Caki2 (cell line): Measurements from ENCODE around the gene TRIP12. TPM values are rescaled to one million over a fixed set of nuclear protein-coding genes. Genes with fewer than 3 reads are reported as not detected.
A peak's percentile ranks its signal among the peaks of the same experiment; 100 is the strongest.
"Not testable (repeated sequence)": the region's sequence is repeated elsewhere in the genome, so short reads cannot be mapped to it uniquely, and the experiment has no call there.

Source experiments
- DNase-seq: peaks from one replicate; pipeline ENCODE4 v3.0.0-alpha.2; 2015; ENCODE audit warnings: low read depth
- in situ Hi-C: cut with HindIII; loops from 2 replicates; pipeline ENCODE4 v1.10.0; 2016; ENCODE audit warnings: low sequenced_read_pairs, low pct_unique_long_range_greater_than_20kb, mixed read lengths
- total RNA-seq: library from RNA; depleted of rRNA; stranded (reverse); fragments of >200 nt; shearing (Covaris generic); gene quantifications from 2 replicates; pipeline ENCODE4 v1.2.3, GENCODE V29; 2014; ENCODE audit warnings: low replicate concordance

Gene TRIP12
- total RNA-seq, 1 experiment from 2014 or later, result 21.3 TPM

DNA sequence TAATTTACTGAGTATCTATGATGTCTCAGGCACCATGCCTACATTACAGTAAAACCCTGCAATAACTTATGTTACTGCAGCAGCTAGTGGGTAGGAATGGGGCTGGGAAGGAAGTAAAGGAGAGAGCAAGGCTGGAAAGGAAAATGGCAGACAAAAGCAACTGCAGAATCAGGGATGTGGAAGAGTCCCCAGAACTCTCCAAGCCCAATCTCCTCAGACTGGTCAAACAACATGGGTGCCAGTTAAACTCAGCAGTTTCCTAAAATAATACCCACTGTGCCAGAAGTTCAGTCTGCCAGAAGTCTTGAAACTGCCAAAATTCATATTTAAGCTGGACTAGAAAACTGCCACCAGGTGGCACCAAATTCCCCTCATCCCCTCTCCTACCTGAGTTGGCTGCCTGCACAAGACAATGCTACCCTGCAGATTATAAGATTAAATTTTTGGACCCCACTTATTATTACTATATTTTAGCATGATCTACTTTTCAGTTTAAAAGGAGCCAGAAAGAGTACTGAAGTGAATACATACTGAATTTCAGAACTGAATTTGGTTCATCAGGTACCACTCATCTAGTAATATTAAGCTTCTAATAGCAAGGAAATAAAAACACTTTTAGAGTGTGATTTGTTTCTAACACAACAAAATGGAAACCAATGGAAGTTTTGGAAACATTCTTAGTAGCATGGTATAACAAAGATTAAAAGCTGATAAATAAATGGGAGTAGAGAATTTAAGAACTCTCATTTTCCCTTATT, 120.6 kb downstream of the TRIP12 start:
- in situ Hi-C loops, result no loop called here
- peak; percentile 26 for DNase-seq

- no peak for DNase-seq
- in situ Hi-C loops, result no loop called here
These were observed 123.2 kb downstream of the TRIP12 start for GRCh38 chr2:229798446-229799155.

DNA sequence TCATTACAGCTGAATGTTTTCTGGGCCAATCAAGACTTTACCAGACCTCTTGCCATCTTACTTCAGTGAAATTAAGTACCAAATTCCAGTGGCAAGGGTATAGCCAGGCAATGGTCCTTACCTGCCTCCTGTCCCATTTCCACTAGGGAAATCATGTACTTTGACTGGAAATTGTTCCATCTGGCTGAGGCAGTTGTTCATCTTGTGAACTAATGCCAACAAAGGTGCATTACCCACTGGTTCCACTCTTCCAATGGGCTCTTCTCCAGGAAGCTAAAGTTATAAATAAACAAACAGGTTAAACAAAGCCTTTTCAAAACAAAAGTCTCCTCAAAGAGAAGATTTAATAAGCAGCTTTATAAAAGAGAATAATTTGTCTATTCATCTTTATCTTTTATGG, 126.8 kb downstream of the TRIP12 start:
- no peak for DNase-seq
- in situ Hi-C loops, result no loop called here

DNA sequence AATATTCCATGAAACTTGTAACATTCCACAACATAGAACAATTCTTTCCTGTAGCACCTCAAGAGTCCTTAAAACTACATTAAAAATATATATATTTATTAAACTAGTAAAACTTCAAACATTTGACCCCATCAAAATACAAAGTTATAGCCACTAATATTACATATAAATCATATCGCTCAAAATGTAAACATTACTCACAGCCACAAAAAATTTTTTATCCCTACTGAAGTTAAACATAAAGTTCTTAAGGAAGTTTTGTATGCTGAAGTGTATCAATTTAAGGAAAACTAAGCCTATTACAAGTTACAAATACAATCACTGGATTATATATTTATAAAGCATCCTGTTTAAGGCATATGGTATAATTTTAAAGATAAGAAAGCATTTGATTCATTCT, 127.2 kb downstream of the TRIP12 start:
- in situ Hi-C loops, result no loop called here

GRCh38 chr2:229786289-229786688, 135.5 kb downstream of the TRIP12 start:
- in situ Hi-C loops, DNase-seq: not testable (repeated sequence)

More for the DNA sequence above, 127.2 kb downstream of the TRIP12 start:
- no peak for DNase-seq

- in situ Hi-C loops, result no loop called here
- DNase-seq, result no peak
These were observed 137.0 kb downstream of the TRIP12 start for GRCh38 chr2:229784791-229785190.

DNA sequence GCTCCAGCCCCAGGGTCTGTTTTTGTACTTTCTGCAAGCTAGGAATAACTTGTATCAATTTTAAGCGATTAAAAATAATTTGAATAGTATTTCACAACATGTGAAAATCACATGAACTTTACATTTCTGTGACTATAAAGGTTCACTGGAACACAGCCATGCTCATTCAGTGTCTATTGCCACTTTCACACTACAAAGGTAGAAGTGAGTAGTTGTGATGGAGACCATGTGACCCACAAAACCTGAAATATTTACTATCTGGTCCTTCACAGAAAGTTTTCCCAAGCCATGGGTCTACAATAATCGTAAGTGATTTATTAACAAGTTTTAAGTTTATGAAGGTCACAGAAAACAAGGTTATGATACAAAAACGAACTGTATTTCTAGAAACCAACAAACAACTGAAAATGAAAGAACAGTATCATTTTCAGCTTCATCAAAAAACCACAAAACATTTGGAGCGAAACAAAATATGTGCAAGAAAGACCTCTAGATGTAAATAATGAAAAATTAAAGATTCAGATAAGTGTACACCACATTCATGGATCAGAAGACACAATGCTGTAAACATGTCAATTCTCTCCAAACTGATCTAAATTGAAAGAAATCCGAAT, 138.6 kb downstream of the TRIP12 start:
- DNase-seq, result no peak
- in situ Hi-C loops, result no loop called here

- DNase-seq, result peak; percentile 19
- in situ Hi-C loops, result no loop called here
These were observed 140.7 kb downstream of the TRIP12 start for GRCh38 chr2:229780856-229781773.

DNA sequence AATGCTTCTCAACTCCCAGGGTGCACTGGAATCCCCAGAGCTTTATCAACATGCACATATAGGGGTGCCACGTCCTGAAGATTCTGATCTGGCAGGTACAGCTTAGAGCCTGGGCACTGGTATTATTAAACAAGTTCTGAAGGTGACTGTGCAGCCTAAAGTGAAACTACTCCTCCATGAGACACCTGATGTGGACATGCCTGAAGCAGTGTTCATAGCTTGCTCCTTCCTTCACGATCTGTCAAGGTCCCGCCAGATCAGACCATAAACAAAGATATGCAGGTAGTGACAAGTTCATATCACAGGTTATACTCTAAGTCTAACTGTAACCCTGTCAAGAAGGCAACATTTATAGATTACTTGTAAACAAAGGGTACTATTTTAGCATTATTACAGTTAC, 142.2 kb downstream of the TRIP12 start:
- in situ Hi-C loops, result no loop called here
- no peak for DNase-seq

DNA sequence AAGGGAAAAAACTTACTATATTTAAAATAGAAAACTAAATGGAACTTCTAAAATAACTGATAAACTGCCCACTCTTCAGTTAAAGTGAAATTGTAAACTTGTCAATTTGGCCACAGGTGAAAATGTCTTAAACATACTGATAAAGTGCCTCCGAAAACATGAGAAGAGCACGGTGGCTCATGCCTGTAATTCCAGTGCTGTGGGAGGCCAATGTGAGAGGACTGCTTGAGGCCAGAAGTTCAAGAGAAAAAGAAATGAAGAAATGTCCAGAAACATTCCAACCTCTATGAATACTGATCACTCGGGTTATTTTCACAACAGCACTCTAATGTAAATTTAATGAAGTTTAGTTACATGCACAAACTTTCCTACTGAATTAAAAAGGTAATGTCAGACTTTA, 144.1 kb downstream of the TRIP12 start:
- in situ Hi-C loops, result no loop called here
- no peak for DNase-seq

GRCh38 chr2:229775614-229776313, 146.0 kb downstream of the TRIP12 start:
- in situ Hi-C loops, result no loop called here
- no peak for DNase-seq

GRCh38 chr2:229774237-229774636, 147.6 kb downstream of the TRIP12 start:
- in situ Hi-C loops, result no loop called here
- DNase-seq, result no peak

DNA sequence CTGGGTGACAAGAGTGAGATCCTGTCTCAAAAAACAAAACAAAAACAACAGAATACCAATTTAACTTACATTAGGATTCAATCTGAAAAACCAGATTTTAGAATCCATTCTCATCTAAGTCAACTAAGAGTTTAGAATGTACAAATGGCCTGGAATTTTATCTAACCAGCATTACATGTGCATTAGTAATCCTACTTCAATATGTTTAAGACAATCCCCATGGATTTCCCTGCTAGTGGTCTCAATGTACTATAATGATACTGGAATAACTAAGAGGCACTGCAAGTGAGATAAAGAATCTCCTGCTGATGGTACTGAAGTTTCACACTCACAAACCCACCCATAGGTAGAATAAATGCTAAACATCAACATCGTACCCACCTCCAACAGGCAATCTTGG, 153.6 kb downstream of the TRIP12 start:
- in situ Hi-C loops, result no loop called here
- no peak for DNase-seq

DNA sequence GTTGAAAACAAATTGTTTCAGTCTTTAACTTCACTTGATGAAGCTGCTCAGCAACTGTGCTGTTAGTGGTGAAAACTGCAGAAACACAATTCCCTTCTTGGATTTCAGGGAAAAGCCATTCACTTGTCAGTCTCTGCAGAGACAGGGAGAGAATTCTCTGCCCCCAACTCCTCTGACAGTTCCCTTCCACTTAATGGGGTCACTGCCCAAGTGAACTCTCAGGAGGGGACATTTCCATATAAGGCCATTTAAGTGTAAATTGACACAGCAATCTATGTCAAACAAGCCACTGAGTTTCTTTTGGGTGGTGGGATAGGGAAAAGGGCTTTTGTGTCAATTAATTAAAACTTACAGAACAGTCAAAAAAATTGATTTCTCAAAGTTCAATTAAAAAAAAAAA, 156.1 kb downstream of the TRIP12 start:
- in situ Hi-C loops, result no loop called here
- no peak for DNase-seq

- in situ Hi-C loops, result no loop called here
- no peak for DNase-seq
These were observed 160.1 kb downstream of the TRIP12 start for GRCh38 chr2:229761663-229762062.

- DNase-seq, in situ Hi-C loops: not testable (repeated sequence)
These were observed 164.3 kb downstream of the TRIP12 start for GRCh38 chr2:229757462-229757861.

GRCh38 chr2:229752970-229753729, 168.7 kb downstream of the TRIP12 start:
- DNase-seq, result no peak
- in situ Hi-C loops, result no loop called here
